GM12878 (cell line): Measurements from ENCODE around the gene FFAR2.

Source experiments
- GABPA ChIP-seq: IDR thresholded peaks from 2 replicates; pipeline ENCODE4 v1.6.1; 2014; ENCODE audit warnings: antibody characterized with exemption, low read depth, mild to moderate bottlenecking, inconsistent platforms
- GATAD2B ChIP-seq: fragments of 450-650 bp; conservative IDR thresholded peaks from 2 replicates; pipeline ENCODE4 v1.6.1; 2017; ENCODE audit warnings: low read depth, mild to moderate bottlenecking, moderate library complexity
- POLR2A ChIP-seq: IDR thresholded peaks from 2 replicates; pipeline ENCODE4 v1.6.1; 2011; ENCODE audit warnings: low read depth, mild to moderate bottlenecking, low read length
- TAF1 ChIP-seq: IDR thresholded peaks from 2 replicates; pipeline ENCODE4 v1.6.1; 2011; ENCODE audit warnings: mild to moderate bottlenecking, low read depth, low read length, borderline replicate concordance
- ZZZ3 ChIP-seq: IDR thresholded peaks from 2 replicates; pipeline ENCODE4 v1.6.1; 2011; ENCODE audit warnings: low read depth; ENCODE audit not compliant: control insufficient read depth, insufficient read length

- no peak for TF ChIP-seq GABPA
- TF ChIP-seq POLR2A, result no peak
- no peak for TF ChIP-seq ZZZ3
- no peak for TF ChIP-seq TAF1
- TF ChIP-seq GATAD2B, result peak; percentile 94
Measured at GRCh38 chr19:35468637-35469036, 20.6 kb downstream of the FFAR2 start.
